Small intestine (tissue), 4 donors: ENCODE results near the gene DCAF15. TPM values are rescaled to one million over a fixed set of nuclear protein-coding genes. Genes with fewer than 3 reads are reported as not detected.

Experiments used
- polyA plus RNA-seq, 4 donors: library from polyadenylated mRNA; stranded (reverse) in 3 of 4; unstranded in 1 of 4; fragments of 200-250 nt in 3 of 4; fragments of 120-200 nt in 1 of 4; gene quantifications; one replicate each; pipeline versions ENCODE4 v1.2.1 to v1.2.3, GENCODE V29; 2013
- donor health status: healthy with polysubstance abuse.
- donor health status: Bipolar disorder and iron deficiency.
- donor health status: healthy.

The DCAF15 gene
- polyA plus RNA-seq, 4 donors = 14.1 to 26.8 (median 20.9) TPM

Other genes starting within 250 kb of the DCAF15 start
- gene MRI1, start 188.0 kb upstream of the DCAF15 start, polyA plus RNA-seq = 10 to 100 TPM; 12.3 to 41.3 (median 15.8) TPM
- gene C19orf53, start 178.1 kb upstream of the DCAF15 start, polyA plus RNA-seq = 100 to 1,000 TPM; 104 to 126 (median 118) TPM
- gene ZSWIM4, start 157.1 kb upstream of the DCAF15 start, polyA plus RNA-seq = 1 to 10 TPM in 3 of 4 donors, under 1 TPM in 1; 0.45 to 4.0 (median 1.8) TPM
- gene NANOS3, start 75.4 kb upstream of the DCAF15 start, polyA plus RNA-seq = 1 to 10 TPM in 1 of 4 donors, under 1 TPM in 1, not detected in 2; 0.45 to 1.0 TPM
- 10 to 100 TPM in 2 of 4 donors, 1 to 10 TPM in 2; 3.5 to 67.1 (median 25.9) TPM for gene BRME1, start 46.4 kb upstream of the DCAF15 start, polyA plus RNA-seq
- 100 to 1,000 TPM in 2 of 4 donors, 10 to 100 TPM in 2; 38.2 to 199 (median 103) TPM for gene CC2D1A, start 46.3 kb upstream of the DCAF15 start, polyA plus RNA-seq
- 1 to 10 TPM in 1 of 4 donors, under 1 TPM in 1, not detected in 2; 0.41 to 1.7 TPM for gene PODNL1, start 14.1 kb upstream of the DCAF15 start, polyA plus RNA-seq
- gene RFX1, start 53.8 kb downstream of the DCAF15 start, polyA plus RNA-seq = 10 to 100 TPM in 1 of 4 donors, 1 to 10 TPM in 3; 3.8 to 16.6 (median 5.5) TPM
- gene RLN3, start 75.6 kb downstream of the DCAF15 start, polyA plus RNA-seq = under 1 TPM in 1 of 4 donors, not detected in 3; 0.68 TPM
- gene IL27RA, start 79.3 kb downstream of the DCAF15 start, polyA plus RNA-seq = 1 to 10 TPM in 3 of 4 donors, under 1 TPM in 1; 0.45 to 5.6 (median 3.1) TPM
- gene PALM3, start 109.6 kb downstream of the DCAF15 start, polyA plus RNA-seq = 10 to 100 TPM in 1 of 4 donors, 1 to 10 TPM in 3; 1.6 to 28.2 (median 2.6) TPM
- 10 to 100 TPM; 13.0 to 60.4 (median 22.9) TPM for gene MISP3, start 120.3 kb downstream of the DCAF15 start, polyA plus RNA-seq
- gene C19orf67, start 133.3 kb downstream of the DCAF15 start, polyA plus RNA-seq = under 1 TPM in 1 of 4 donors, not detected in 3; 0.07 TPM
- gene SAMD1, start 138.2 kb downstream of the DCAF15 start, polyA plus RNA-seq = 10 to 100 TPM; 19.7 to 45.4 (median 32.0) TPM
- 10 to 100 TPM; 34.7 to 66.1 (median 44.1) TPM for gene PRKACA, start 165.3 kb downstream of the DCAF15 start, polyA plus RNA-seq
- 10 to 100 TPM in 2 of 4 donors, 1 to 10 TPM in 2; 3.1 to 26.2 (median 10.3) TPM for gene ASF1B, start 184.1 kb downstream of the DCAF15 start, polyA plus RNA-seq